ENCODE data around the gene SLC25A39.

The SLC25A39 gene

DNA sequence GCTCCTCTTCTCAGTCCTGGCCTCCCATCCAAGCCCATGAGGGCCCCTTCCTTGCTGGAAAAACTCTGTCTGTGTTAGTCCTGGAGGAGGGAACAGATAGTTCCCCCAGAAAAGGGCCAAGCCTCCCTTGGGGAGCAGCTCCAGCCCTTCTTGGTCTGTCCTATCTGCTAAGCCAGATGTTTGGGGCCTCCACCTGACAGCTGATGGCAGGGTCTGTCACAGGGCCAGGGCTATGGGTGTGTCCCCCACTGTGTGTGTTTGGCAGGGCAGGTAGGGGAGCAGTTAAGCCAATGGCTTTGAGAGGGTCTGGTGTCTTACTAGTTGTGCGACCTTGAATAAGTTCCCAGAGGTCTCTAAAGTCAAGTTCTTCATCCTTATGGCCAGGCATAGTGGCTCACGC lies 43.1 kb downstream of the SLC25A39 start:
- DNase-seq (ENCODE audit: low spot score) = no peak
- TF ChIP-seq, protein P1, sequence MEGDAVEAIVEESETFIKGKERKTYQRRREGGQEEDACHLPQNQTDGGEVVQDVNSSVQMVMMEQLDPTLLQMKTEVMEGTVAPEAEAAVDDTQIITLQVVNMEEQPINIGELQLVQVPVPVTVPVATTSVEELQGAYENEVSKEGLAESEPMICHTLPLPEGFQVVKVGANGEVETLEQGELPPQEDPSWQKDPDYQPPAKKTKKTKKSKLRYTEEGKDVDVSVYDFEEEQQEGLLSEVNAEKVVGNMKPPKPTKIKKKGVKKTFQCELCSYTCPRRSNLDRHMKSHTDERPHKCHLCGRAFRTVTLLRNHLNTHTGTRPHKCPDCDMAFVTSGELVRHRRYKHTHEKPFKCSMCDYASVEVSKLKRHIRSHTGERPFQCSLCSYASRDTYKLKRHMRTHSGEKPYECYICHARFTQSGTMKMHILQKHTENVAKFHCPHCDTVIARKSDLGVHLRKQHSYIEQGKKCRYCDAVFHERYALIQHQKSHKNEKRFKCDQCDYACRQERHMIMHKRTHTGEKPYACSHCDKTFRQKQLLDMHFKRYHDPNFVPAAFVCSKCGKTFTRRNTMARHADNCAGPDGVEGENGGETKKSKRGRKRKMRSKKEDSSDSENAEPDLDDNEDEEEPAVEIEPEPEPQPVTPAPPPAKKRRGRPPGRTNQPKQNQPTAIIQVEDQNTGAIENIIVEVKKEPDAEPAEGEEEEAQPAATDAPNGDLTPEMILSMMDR (IDR thresholded peaks at IDR 0.05; ENCODE audit: extremely low read depth, insufficient read depth, missing control alignments) = no peak
- in situ Hi-C loops (cut with MboI; ENCODE audit: low pct_unique_long_range_greater_than_20kb, low sequenced_read_pairs, unreplicated experiment) = no loop called here

DNA sequence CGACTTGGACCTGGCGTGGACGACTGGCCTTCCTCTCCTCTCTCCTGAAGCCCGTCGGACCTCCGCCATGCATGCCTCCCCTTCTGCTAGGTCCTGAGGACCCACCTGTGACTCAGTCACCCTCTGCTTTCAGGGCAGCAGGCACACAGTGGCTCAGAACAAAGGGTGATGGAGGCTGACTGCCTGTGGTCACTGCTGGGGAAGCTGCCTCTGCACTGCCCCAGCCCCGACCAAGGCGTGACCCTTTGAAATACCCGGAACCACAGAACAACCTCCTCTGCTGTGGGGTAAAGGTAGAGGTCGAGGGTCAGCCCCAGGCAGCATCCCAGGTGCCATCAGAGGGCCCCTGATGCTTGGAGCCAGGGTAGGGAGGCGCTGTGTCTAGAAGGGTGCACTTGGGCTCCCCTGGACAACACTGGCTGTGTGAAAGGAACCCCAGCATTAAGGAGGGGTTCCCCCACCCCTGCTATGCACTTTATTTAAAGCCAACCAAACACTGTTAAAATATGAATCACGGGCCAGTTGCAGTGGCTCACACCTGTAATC lies 44.2 kb downstream of the SLC25A39 start:
- DNase-seq (ENCODE audit: low spot score) = no peak
- TF ChIP-seq, protein P1 (IDR thresholded peaks at IDR 0.05; ENCODE audit: extremely low read depth, insufficient read depth, missing control alignments) = no peak
- in situ Hi-C loops (cut with MboI; ENCODE audit: low pct_unique_long_range_greater_than_20kb, low sequenced_read_pairs, unreplicated experiment) = no loop called here

DNA sequence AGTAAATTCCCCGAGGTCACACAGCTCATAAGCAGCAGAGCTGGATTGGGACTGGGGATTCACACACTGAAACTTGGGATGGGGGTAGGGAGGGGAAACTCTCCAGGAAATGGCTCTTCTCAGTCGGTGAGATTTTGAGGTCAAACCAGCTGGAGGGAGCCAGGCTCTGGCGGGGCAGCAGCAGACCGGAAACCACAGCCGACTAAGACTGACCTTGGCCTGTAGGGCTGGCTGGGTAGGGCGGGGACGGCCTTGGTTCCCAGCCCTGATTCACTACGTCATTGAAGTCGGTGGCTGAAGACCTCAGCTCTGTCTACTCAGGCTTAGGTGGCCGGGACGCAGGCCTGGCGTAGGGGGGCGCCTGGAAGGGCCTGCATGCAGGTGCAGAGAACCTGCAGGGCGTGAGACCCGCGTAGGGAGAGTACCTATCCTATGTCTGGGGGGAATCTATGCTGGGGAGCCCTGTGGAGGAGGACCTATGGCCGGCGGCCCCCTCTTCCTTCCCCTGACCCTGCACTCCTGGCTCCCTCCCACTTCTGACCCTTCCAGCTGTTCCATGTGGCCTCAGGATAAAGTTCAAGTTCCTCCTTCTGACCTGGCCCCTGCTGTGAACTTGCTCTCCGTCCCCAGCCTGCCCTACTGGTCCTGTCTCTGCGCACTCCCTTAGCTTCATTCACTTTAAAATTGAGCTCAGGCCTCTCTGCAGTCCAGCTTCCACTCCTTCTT lies 44.8 kb downstream of the SLC25A39 start:
- in situ Hi-C loops (cut with MboI; ENCODE audit: low pct_unique_long_range_greater_than_20kb, low sequenced_read_pairs, unreplicated experiment) = no loop called here
- TF ChIP-seq, protein P1 (IDR thresholded peaks at IDR 0.05; ENCODE audit: extremely low read depth, insufficient read depth, missing control alignments) = no peak
- peak; percentile 78 for DNase-seq (ENCODE audit: low spot score)

DNA sequence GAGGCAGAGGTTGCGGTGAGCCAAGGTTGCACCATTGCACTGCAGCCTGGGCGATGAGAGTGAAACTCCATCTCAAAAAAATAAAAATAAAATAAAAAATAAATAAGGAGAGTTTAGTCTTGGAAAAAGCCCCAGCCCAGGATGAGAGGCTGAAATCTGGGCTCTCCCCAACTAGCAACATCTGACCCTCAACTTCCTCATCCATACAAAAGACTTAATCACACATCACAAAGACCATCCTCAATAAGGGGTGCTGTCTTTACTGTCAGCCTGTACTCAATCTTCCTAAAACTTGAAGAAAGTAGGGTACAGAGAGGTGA lies 45.3 kb downstream of the SLC25A39 start:
- TF ChIP-seq, protein P1 (IDR thresholded peaks at IDR 0.05; ENCODE audit: extremely low read depth, insufficient read depth, missing control alignments) = no peak
- in situ Hi-C loops (cut with MboI; ENCODE audit: low pct_unique_long_range_greater_than_20kb, low sequenced_read_pairs, unreplicated experiment) = no loop called here
- DNase-seq (ENCODE audit: low spot score) = no peak

DNA sequence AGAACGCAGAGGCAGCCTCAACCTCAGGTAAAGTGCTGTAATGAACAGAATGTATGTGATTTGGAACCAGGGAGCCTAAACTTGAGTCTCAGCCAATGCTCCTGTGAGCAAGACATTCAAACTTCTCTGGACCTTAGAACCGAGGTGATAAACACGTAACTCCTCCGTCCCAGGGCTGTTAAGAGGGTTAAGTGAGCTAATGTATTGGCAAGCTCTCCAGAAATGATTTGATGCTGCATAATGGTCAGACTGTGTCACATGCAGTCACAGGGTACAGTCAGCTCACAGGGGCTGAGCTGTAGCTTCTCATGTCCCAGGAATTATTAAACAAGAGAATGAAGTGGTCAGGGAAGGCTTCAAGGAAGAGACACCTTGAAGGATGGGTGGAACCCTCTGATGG lies 46.6 kb downstream of the SLC25A39 start:
- no peak for DNase-seq (ENCODE audit: low spot score)
- TF ChIP-seq, protein P1 (IDR thresholded peaks at IDR 0.05; ENCODE audit: extremely low read depth, insufficient read depth, missing control alignments) = no peak
- in situ Hi-C loops (cut with MboI; ENCODE audit: low pct_unique_long_range_greater_than_20kb, low sequenced_read_pairs, unreplicated experiment) = no loop called here

DNA sequence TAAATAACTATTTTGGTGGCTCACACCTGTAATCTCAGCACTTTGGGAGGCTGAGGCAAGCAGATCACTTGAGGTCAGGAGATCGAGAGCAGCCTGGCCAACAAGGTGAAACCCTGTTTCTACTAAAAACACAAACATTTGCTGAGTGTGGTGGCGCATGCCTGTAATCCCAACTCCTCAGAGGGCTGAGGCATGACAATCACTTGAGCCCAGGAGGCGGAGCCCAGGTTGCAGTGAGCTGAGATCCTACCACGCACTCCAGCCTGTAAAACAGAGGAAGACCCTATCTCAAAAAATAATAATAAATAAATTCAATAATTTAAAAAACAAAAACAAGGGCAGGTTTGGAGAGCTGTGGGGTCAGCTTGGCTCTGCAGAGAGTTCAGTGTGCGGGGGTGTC lies 51.0 kb downstream of the SLC25A39 start:
- TF ChIP-seq, protein P1 (IDR thresholded peaks at IDR 0.05; ENCODE audit: extremely low read depth, insufficient read depth, missing control alignments) = no peak
- DNase-seq (ENCODE audit: low spot score) = no peak
- in situ Hi-C loops (cut with MboI; ENCODE audit: low pct_unique_long_range_greater_than_20kb, low sequenced_read_pairs, unreplicated experiment) = no loop called here
